HS-27A (cell line): ENCODE data around the gene SEZ6L.

Source experiments
- DNase-seq: peaks from one replicate; pipeline ENCODE4 v3.0.0-alpha.2; 2012; ENCODE audit warnings: low read depth, missing footprints

SEZ6L gene

DNA sequence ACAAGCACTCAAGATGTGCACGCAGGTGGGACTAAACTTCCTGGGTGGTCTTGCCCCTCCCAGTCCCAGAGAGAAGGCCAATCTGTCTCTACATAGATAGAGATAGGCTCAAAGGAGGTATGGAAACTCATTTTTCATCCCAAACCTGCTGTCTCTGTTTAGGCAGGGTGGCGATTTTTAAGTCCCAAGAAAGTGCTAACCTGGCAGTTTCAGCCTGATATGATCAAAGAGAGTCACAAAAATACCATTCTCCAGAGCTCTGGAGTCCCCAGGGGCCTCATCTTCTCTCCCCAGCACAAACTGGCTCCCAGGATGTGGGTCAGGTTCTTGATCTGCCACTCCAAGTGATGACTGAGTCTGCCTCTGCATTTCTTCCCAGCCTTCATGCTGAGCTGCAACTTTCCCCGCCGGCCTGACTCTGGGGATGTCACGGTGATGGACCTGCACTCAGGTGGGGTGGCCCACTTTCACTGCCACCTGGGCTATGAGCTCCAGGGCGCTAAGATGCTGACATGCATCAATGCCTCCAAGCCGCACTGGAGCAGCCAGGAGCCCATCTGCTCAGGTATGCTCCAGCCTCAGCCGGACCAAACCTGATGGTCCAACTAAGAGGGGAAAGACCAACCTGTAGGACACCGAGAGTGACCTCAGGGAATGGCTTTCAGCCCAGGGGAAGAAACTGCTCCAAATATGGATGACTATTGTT, 129.5 kb downstream of the SEZ6L start:
- DNase-seq, result no peak

DNA sequence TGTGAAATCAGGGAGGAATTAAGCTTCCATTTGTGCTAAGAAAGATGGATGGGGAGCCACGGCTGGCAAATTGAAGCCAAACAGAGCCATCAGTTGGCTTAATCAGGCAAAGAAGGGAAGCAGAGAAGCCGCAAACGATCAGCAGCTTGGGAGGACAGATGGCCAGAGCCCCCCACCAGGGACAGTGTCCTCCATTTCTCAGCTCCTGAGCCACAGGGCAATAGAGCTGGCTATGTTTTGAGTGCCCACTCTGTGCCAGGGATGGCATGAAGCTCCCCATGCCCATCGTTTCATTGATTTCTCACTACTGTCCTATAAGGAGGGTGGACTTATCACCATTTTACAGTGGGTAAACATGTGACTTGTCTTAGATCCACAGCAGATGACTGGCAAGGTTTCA, 133.5 kb downstream of the SEZ6L start:
- DNase-seq, result no peak

DNA sequence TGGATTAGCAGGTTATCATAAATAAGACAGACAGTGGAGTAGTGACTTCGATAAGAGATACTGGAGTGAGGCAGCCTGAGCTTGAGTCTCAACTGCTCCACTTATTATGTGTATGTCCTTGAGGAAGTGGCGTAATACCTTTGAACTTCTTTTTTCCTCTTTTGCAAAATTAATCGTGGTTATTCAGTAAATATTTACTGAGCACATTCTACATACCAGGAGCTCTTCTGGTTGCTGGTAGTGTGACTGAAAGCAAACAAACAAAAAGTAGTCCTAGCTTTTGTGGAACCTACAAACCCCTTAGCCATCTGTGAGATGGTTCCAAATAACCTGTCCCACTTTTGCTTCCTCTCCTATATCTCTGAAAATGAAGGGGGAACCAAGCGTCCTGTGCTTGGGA, 134.2 kb downstream of the SEZ6L start:
- DNase-seq, result no peak

DNA sequence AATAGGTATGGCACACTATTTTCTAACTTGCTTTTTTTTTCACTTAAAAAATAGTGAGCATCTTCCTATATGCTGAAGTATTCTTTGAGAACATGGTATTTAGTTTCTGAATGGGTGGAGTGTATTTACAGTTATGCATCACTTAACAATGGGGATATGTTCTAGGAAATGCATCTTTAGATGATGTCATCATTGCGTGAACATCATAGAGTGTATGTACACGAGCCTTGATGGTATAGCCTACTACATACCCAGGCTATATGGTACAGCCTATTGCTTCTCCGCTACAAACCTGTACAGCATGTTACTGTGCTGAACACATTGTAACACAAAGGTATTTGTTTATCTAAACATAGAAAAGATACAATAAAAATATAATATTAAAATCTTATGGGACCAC, 135.5 kb downstream of the SEZ6L start:
- no peak for DNase-seq

DNA sequence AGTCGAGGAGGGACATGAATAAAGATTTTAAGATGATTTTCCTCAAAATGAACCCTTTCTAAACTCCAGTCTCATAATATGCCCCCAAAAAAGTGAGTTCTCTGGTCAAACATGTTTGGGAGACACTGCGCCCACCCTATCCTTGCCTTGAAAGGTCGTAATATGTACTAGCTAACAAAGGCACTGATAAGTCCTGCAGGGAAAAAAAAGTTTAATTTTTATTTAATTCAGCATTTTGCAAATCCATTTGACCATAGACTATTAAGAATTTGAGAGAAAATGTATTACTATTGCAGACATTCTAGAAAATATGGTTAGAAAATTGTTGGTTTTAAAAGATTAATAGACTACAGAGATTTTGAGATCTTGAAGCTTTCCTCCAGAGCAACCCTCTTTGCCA, 139.2 kb downstream of the SEZ6L start:
- DNase-seq, result no peak

DNA sequence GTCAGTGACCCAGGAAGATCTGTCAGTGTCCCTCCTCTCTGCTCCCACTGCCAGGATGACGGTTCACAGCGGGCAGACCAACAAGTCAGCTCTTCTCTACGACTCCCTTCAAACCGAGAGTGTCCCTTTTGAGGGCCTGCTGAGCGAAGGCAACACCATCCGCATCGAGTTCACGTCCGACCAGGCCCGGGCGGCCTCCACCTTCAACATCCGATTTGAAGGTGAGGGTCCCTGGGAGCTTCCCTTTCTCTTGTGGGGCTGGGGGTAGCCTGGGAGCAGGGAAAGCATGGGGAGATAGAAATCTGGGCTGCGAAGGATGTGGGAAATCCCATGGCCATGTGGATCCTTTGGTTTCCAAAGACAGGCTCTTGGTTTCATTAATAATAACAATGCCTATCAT, 141.4 kb downstream of the SEZ6L start:
- DNase-seq, result no peak

DNA sequence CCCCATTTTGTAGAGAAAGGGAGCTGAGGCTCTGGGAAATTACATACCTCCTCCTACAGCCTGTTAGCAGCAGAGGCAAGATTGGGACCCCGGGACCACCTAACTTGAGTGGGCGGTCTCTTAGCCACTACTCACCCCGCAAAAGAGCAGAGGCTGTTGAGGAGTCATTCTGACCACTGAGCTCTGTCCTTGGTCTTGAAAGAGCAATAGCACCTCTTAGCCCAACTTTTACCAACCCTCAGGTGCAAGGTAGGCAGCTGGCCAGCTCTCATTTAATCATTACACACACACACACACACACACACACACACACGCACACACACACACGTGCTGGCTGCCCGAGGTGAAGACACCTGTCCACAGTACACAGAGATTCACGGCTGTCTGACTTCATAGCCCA, 144.0 kb downstream of the SEZ6L start:
- DNase-seq, result no peak

DNA sequence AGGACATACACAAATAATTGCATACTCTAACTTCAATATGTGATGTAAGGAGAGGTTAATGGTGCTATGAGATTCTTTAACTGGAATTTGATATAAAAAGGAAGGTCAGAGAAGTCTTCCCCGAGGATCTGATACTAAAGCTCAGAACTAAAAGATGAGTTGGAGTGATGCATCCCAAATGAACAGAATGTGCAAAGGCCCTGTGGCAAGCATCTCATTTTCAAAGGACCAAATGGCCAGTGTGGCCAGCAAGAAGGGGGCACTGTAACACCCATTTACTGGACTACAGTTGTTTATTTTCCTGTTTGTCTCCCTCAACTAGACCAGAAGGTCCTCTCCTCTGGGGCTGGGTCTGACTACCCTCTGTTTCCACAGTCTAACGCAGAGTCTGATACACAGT, 144.9 kb downstream of the SEZ6L start:
- no peak for DNase-seq

DNA sequence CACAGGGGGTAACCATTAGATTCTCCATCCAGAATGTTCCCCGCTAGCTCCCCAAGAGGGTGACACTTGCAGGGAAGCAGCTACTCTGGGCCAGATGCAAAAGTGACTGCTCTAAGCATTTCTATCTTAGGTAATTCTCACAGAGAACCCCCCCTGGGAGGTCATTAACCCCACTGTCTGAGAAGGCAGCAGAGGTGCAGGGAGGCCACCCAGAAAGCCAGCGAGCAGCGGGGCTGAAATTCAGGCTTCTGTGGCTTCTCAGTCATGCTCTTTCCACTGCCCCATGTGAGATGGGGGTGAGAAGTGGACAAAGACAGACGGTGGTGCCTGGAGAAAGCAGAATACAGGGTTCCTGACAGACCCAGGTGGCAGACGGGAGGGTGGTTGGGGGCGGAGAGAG, 145.4 kb downstream of the SEZ6L start:
- DNase-seq, result no peak

DNA sequence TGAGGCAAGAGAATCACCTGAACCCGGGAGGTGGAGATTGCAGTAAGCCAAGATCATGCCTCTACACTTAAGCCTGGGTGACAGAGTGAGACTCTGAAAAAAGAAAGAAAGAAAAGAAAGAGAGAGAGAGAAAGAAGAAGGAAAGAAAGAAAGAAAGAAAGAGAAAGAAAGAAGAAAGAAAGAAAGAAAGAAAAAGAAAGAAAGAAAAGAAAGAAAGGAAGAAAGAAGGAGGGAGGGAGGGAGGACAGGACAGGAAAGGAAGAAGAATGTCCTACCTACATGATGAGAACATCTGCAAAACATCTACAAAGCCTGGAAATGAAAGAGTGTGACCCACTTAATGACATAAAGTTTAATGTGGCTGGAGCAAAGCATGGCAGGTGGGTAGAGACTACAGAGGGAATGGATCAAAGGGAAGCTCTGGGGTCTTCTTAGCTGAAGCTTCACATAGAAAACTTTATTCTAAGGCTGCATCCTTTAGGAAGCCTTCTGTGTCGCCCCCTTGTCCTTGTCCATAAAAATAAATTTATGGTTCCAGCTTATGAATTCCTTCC, 147.5 kb downstream of the SEZ6L start:
- DNase-seq, result no peak

DNA sequence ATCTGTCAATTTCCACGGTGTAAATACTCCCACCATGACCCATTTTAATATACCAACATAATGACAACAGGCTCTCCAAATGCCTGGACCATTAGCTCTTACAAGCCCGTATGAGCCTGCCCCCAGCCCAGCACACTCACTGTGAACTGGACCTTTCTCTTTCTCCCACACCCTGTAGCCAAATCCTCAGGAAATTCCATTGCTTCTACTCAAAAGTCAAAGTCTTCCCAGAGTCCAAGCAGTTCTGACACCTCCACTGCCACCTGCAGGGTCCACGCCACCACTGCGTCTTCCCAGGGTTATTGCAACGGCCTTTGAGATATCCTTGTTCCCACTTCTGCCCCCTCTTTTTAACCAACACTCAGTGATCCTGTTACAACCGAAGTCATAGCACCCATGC, 149.7 kb downstream of the SEZ6L start:
- peak; percentile 30 for DNase-seq

DNA sequence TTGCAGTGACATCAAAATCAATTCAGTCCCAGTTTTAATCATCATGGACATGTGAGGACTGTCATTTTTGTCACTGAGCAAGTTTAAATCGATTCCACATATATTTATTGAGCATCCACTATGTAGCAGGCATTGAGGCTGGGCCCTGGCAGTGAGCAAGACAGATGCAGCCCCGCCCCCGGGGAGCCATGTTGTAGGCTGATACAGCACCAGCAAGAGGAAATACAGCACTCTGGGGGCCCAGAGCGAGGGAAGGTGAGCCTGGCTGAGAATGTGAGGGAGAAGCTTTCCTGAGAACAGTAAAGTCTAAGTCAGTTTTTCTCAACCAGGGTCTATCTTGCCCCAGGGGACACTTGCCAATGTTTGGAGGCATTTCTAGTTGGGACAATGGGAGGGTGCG, 151.2 kb downstream of the SEZ6L start:
- no peak for DNase-seq

DNA sequence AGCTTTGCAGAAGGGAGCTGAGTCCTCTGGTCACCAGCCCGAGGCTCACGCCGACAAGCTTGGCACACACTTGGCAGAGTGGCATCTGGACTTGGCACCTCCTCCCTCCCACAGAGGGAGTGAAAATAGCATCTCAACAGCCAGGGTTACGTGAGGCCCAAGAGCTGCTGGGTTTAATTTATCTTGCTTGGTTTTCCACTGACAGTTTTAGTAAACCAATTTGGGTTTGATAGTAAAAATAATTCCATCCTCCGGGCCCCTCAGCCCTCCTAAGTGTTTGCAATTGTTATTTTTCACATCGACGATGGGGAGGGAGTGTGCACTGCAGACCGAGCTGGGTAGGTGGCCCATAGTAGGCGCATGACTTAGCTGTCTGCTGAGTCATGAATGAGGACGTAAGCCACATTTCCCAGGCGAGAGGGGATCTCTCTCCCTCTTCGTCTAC, 152.2 kb downstream of the SEZ6L start:
- DNase-seq, result peak; percentile 53

DNA sequence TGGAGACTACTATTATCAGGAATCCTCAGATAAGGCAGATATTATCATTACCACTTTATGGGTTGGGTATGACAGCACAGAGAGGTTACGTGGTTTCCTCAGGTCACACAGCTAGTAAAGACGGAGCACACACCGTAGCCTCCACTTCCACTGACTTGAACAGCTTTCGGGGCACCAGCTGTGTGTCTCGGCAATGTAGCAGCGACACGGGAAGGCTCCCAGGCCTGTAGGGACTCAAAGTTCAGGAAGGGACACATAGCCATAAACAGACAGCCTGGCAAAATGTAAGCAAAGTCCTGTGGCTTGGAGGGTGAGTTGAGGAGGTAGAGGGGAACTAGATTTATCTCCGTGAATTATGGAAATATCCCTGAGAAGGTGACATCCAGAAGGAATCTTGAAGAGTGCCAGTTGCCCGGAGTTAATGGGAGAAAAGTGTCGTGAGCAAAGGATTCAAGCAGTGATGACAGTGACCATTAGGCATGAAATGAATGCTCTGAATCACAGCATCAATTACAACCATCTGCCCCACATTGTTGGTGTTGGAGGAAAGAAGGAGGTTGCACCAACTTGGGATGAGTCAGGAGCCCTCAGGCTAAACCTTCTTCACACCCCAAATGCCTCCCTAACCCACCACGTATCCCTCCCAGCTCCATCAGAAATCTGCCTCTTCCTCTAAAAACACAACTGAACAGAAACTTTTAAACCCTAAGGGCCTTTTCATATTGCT, 153.1 kb downstream of the SEZ6L start:
- DNase-seq, result peak; percentile 94

DNA sequence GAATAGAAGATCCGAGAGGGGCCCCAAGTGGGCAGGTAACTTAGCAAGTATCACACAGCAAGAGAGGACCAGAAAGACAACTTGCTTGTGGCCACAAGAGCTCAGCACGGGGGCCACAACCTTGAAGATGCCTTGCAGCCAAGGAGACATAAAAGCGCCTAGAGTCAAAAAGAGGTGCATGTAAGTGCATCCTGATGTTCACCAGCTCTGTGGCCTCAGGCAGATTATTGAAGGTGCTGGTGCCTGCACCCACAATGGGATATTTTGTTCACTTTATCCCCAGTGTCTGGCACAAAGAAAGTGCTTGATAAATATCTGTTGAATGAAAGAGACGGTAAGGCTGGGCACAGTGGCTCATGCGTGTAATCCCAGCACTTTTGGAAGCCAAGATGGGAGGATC, 153.8 kb downstream of the SEZ6L start:
- DNase-seq, result no peak

DNA sequence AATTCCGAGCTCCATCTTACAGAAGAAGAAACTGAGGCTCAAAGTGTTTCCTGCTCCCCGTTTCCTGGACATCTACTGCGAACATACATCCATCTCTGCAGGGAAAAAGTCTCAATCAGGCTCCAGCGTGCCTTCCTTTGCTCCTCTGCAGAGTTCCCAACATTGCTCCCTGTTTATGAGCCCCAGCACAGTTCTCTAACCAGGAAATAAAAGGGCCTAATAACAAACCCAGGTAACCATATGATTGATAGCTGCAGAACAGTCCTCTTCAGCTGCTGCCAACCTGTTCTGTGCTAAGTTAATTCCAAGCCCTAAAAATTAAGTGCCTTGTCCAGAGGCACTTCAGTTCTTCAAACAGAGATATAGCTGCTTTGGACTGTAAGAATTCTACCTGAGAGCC, 154.9 kb downstream of the SEZ6L start:
- no peak for DNase-seq

DNA sequence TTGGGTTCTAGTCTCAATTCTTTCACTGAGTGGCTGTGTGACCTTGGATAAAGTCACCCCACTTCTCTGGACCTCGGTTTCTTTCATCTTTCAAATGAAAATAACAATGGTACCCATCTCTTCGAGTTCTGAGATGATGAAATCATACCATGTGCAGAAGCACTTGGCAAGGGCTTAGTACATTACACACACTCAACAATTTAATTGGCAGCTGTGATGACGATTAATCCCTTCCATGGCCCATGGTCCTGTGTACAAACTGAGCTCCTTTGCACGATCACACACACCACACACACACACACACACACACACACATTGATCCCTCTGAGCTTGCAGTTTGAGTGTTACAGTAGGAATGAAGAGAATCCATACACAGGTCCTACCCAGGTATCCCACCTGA, 156.4 kb downstream of the SEZ6L start:
- DNase-seq, result no peak

DNA sequence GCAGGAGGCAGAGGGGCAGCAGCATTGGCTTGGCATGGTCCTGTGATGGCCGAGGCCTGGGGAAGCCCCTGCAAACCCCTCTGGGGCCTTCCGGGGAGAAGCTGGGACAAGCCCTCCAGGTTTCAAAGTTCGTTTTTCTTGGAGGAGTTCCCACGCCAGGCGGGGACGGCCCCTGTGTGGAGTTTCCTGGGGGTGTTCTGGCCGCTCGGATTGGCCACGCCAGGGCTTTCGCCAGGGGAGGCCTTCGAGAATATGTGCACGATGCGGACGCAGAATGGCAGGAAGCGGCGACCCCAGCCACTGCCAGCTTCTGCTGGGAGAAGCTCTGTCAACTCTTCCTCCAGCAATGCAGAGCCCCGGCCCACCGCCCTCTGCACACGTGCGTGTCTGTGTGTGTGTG, 157.5 kb downstream of the SEZ6L start:
- no peak for DNase-seq

DNA sequence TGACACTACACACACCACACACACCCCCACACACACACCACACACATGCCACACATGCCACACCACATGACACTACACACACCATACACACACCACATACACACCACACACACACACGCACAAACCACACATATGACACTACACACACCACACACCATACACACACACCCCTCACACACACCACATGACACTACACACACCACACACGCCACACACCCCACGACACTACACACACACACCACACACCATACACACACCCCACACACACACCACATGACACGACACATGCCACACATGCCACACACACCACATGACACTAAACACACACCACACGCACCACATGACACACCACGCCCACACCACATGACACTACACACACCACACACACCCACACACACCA, 158.0 kb downstream of the SEZ6L start:
- DNase-seq, result no peak

DNA sequence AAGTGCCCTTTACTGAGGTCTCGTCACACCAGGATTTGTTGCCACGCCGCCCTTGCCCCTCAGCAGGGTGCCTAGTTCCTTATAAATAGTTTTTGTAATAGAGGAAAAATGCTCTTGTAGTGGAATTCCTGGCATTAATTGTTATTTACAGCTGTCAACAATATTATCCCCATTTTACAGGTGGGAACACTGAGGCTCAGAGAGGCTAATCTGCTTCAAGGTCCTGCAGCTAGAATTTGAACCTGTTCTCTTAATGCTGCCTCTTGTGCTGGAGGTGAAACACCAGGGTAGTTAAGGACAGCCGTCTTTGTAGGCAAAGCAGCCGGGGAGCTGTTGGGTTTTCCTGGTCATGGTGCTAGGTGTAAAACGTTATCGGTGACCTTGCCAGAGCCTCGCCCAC, 159.0 kb downstream of the SEZ6L start:
- no peak for DNase-seq

DNA sequence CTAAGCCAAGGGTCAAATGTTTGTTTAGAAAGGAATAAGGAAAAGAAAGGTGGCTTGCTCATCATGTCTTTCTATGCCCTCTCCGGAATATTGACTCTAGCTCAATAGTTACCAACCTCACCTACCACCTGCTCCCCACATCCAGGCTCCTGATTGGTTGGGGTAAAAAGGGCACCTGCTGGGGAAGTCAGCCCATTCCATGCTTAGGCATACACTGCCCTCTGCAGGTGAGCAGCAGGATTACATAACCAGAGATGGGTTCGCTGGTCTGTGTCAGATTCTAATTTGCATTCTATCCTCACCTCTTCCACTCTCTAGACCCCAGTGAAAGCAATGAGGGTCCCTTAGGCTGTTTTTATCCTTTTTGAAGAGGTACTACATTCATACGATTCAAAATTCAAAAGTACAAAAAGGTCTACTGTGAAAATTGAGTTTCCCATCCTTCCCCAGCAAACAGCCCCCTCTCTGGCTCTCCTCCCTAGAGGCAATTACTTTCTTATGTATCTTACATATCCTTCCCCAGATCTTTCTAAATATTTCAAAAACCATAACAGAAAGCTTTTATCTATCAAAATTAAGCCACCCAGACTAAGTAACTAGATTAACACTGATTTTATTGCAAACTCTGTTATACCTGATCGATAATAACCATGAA, 161.8 kb downstream of the SEZ6L start:
- DNase-seq, result no peak

DNA sequence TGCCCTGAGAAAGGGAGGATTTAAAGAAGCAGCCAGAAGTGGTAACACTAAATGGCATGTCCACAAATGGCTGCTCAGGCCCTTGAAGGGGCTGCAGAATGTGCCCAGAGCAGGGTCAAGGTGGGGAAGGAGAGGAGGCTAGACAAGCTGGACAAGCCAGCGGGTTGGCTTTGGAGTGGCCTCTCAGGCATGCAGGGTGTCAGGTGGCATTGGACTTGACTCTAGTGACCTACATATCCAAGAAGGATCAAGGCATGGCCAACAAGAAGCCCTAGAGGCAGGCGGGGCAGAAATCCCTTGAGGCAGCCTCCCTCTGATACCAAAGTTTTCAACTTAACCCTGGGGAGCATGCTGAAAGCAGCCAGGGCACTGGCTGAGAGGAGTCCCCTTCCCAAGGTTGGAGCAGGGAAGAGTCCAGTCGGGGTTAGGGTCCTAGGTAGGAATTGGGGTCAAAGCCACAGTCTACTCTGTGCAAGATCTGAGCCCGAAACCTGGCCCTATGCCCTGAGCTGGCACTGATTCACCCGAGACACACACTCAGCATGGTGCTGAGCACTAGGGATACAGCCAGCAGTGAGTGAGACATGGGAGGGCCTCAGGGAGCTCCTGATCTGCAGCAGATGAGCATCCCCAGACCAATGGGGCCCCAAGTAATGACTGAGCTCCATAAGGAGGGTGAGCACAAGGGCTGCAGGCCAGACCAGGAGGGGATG, 164.0 kb downstream of the SEZ6L start:
- DNase-seq, result no peak
